HCT116 (cell line): ENCODE data around the gene SLC35F2. TPM values are rescaled to one million over a fixed set of nuclear protein-coding genes. Genes with fewer than 3 reads are reported as not detected.

Experiments
- ATAC-seq: fragments of 200-7000 bp; cut with Tn5 transposase; 2 replicates; pipeline ENCODE4 v1.9.1; 2020; ENCODE audit warnings: mild to moderate bottlenecking, moderate library complexity
- BruUV-seq: library from RNA; stranded (reverse); fragments of 400-500 nt; replicated peaks from 2 replicates; lab custom pipeline; 2021; lab: Mats Ljungman, UMichigan
- CTCF ChIA-PET: fragments of 300-600 bp; sonication (Branson Sonifier 250); formaldehyde crosslinking; loops from one replicate; lab custom pipeline; 2021; ENCODE audit warnings: antibody characterized with exemption; lab: Charles Lee
- POLR2A ChIA-PET: fragments of 300-600, 350-600 bp; sonication (Branson Sonifier 250); formaldehyde crosslinking; loops from one replicate; lab custom pipeline; 2021; ENCODE audit warnings: antibody characterized with exemption; lab: Charles Lee
- RAD21 ChIA-PET, 2 experiments: fragments of 300-600 bp; sonication (Branson Sonifier 250); formaldehyde crosslinking; loops; one replicate each; lab custom pipeline; 2023; ENCODE audit warnings: low total read pairs in 2 of 2; ENCODE audit not compliant: uncharacterized antibody in 2 of 2, unreplicated experiment in 2 of 2, low non-redundant PET in 1 of 2; lab: Charles Lee
- DNase-seq: peaks from one replicate; pipeline ENCODE4 v3.0.0-alpha.2; 2010; ENCODE audit warnings: low read depth, low spot score
- H2AFZ ChIP-seq: fragments of 200-600 bp; shearing (Covaris generic), sonication (generic); 2 replicates; pipeline ENCODE4 v1.6.1; 2017; ENCODE audit warnings: low read depth, mixed run types, mixed read lengths, antibody characterized with exemption, low read length; ENCODE audit not compliant: poor library complexity, severe bottlenecking
- H3K27ac ChIP-seq: 2 replicates; pipeline ENCODE4 v1.5.1; 2012; ENCODE audit warnings: low read depth, low read length
- H3K27me3 ChIP-seq: fragments of 200-600 bp; sonication (generic); 2 replicates; pipeline ENCODE4 v1.6.1; 2016; ENCODE audit warnings: mixed run types, low read length, mixed read lengths; ENCODE audit not compliant: insufficient read depth
- H3K36me3 ChIP-seq, 2 experiments: fragments of 200-500 bp in 1 of 2; fragments of 200-600 bp in 1 of 2; sonication (Bioruptor generic) in 1 of 2; sonication (generic) in 1 of 2; 2 replicates each; pipeline versions ENCODE4 v1.5.1 to v1.6.1; 2014 to 2016; ENCODE audit warnings: low read length in 2 of 2, inconsistent platforms in 1 of 2, mixed read lengths in 1 of 2, mixed run types in 1 of 2; ENCODE audit not compliant: insufficient read depth in 2 of 2, control insufficient read depth in 1 of 2
- H3K4me1 ChIP-seq, 2 experiments: fragments of 200-600 bp in 1 of 2; sonication (generic) in 1 of 2; 2 replicates each; pipeline versions ENCODE4 v1.5.1 to v1.6.1; 2012 to 2017; ENCODE audit warnings: low read length in 2 of 2, inconsistent platforms in 1 of 2, mild to moderate bottlenecking in 1 of 2, mixed read lengths in 1 of 2, mixed run types in 1 of 2, moderate library complexity in 1 of 2; ENCODE audit not compliant: insufficient read depth in 2 of 2, control insufficient read depth in 1 of 2
- H3K4me2 ChIP-seq: fragments of 200-600 bp; sonication (generic); 2 replicates; pipeline ENCODE4 v1.6.1; 2017; ENCODE audit warnings: mixed run types, low read length, mixed read lengths
- H3K4me3 ChIP-seq, 2 experiments: fragments of 200-600 bp in 1 of 2; sonication (generic) in 1 of 2; replicated peaks in 1 of 2; 2 replicates each; pipeline ENCODE4 v1.5.1; 2011 to 2016; ENCODE audit warnings: low read length in 2 of 2, control low read depth in 1 of 2, low read depth in 1 of 2, mild to moderate bottlenecking in 1 of 2, mixed read lengths in 1 of 2, mixed run types in 1 of 2
- H3K79me2 ChIP-seq: fragments of 200-600 bp; sonication (generic); 2 replicates; pipeline ENCODE4 v1.6.1; 2017; ENCODE audit warnings: mild to moderate bottlenecking, mixed run types, low read length, moderate library complexity, mixed read lengths; ENCODE audit not compliant: insufficient read depth
- H3K9ac ChIP-seq: fragments of 200-600 bp; sonication (generic); 2 replicates; pipeline ENCODE4 v1.6.1; 2016; ENCODE audit warnings: low read length, mixed read lengths
- H3K9me2 ChIP-seq: fragments of 200-600 bp; sonication (generic), shearing (Covaris generic); 2 replicates; pipeline ENCODE4 v1.6.1; 2017; ENCODE audit warnings: mixed run types, mild to moderate bottlenecking, moderate library complexity; ENCODE audit not compliant: insufficient read depth
- H3K9me3 ChIP-seq, 2 experiments: fragments of 200-500 bp in 1 of 2; fragments of 200-600 bp in 1 of 2; sonication (Bioruptor generic) in 1 of 2; sonication (generic) in 1 of 2; 2 replicates each; pipeline ENCODE4 v1.6.1; 2014 to 2017; ENCODE audit warnings: low read length in 2 of 2, mixed read lengths in 2 of 2, inconsistent platforms in 1 of 2, low read depth in 1 of 2, mild to moderate bottlenecking in 1 of 2, mixed run types in 1 of 2, moderate library complexity in 1 of 2; ENCODE audit not compliant: control insufficient read depth in 1 of 2, insufficient read depth in 1 of 2
- H4K20me1 ChIP-seq: fragments of 200-600 bp; sonication (generic), shearing (Covaris generic); 2 replicates; pipeline ENCODE4 v1.6.1; 2017; ENCODE audit warnings: mixed run types, mild to moderate bottlenecking, moderate library complexity; ENCODE audit not compliant: insufficient read depth
- ATF3 ChIP-seq: IDR thresholded peaks from 2 replicates; pipeline ENCODE4 v1.6.1; 2012
- CBX3 ChIP-seq: IDR thresholded peaks from 2 replicates; pipeline ENCODE4 v1.6.1; 2012; ENCODE audit warnings: low read depth
- CEBPB ChIP-seq: IDR thresholded peaks from 2 replicates; pipeline ENCODE4 v1.6.1; 2012; ENCODE audit warnings: low read depth
- EZH2 ChIP-seq: fragments of 200-600 bp; sonication (generic); IDR thresholded peaks from 2 replicates; pipeline ENCODE4 v1.6.1; 2017; ENCODE audit warnings: antibody characterized with exemption, mixed run types
- FOSL1 ChIP-seq: IDR thresholded peaks from 2 replicates; pipeline ENCODE4 v1.6.1; 2012; ENCODE audit warnings: low read depth
- JUND ChIP-seq: IDR thresholded peaks from 2 replicates; pipeline ENCODE4 v1.6.1; 2012
- MAX ChIP-seq: IDR thresholded peaks from 2 replicates; pipeline ENCODE4 v1.6.1; 2012
- POLR2A ChIP-seq: IDR thresholded peaks from 2 replicates; pipeline ENCODE4 v1.7.0; 2011; ENCODE audit warnings: borderline replicate concordance; ENCODE audit not compliant: insufficient read depth, insufficient read length; ENCODE audit errors: extremely low read depth
- SP1 ChIP-seq: IDR thresholded peaks from 2 replicates; pipeline ENCODE4 v1.6.1; 2012; ENCODE audit warnings: low read depth
- SRF ChIP-seq: IDR thresholded peaks from 2 replicates; pipeline ENCODE4 v1.6.1; 2012; ENCODE audit warnings: low read depth
- intact Hi-C: fragments of 100-400 bp; cut with micrococcal nuclease; formaldehyde crosslinking; loops from 2 replicates; pipeline ENCODE4 v1.10.0; 2022
- total RNA-seq: library from RNA; stranded (reverse); gene quantifications from one replicate; pipeline ENCODE4 v1.2.1, GENCODE V29; 2021; ENCODE audit not compliant: unreplicated experiment

The SLC35F2 gene
- total RNA-seq, 1 experiment from 2014 or later, result 53.5 TPM

- H3K36me3 ChIP-seq, result no peaks in the 10 kb centered on the region
- TF ChIP-seq MAX, result no peak
- TF ChIP-seq SRF, result peak; percentile 76
- no peak for TF ChIP-seq POLR2A
- peak; percentile 74 for TF ChIP-seq JUND
- peak; percentile 55 for TF ChIP-seq SP1
- peak; percentile 66 for TF ChIP-seq FOSL1
- TF ChIP-seq CEBPB, result peak; percentile 62
- intact Hi-C loops, result no loop called here
- DNase-seq (no peak), ATAC-seq (peak; percentile 44)
- peaks cover 7 to 36% of the 10 kb centered on the region in 2 experiments; a peak in 2 of 4 replicates for H3K4me1 ChIP-seq
- BruUV-seq, result no TSS peak
- no peaks in the 10 kb centered on the region for H3K9me3 ChIP-seq
- no peaks in the 10 kb centered on the region for H3K27me3 ChIP-seq
- peak overlapping the region; percentile 21; the same call in 1 of the 2 replicates for H3K4me2 ChIP-seq
- H2AFZ ChIP-seq, result no peak overlapping the region
- RAD21 ChIA-PET, result no interaction called here
- H3K4me3 ChIP-seq, result no peak overlapping the region
- no peak overlapping the region for H3K27ac ChIP-seq
- no peak overlapping the region for H3K9ac ChIP-seq
- POLR2A ChIA-PET, result no interaction called here
- peaks cover 5% of the 10 kb centered on the region; the same call in 1 of the 2 replicates for H4K20me1 ChIP-seq
- no peaks in the 10 kb centered on the region for H3K9me2 ChIP-seq
- CTCF ChIA-PET, result no interaction called here
- H3K79me2 ChIP-seq, result peaks cover 89% of the 10 kb centered on the region
Observed at GRCh38 chr11:107819361-107820014, 39.1 kb downstream of the SLC35F2 start.

- no peaks in the 10 kb centered on the region for H3K27me3 ChIP-seq
- DNase-seq (no peak), ATAC-seq (no peak)
- H3K4me2 ChIP-seq, result no peak overlapping the region
- no TSS peak for BruUV-seq
- POLR2A ChIA-PET, result no interaction called here
- no peak overlapping the region for H3K9ac ChIP-seq
- no peak overlapping the region for H2AFZ ChIP-seq
- H3K9me2 ChIP-seq, result no peaks in the 10 kb centered on the region
- H3K79me2 ChIP-seq, result peaks cover 82% of the 10 kb centered on the region
- RAD21 ChIA-PET, result no interaction called here
- no peaks in the 10 kb centered on the region for H3K36me3 ChIP-seq
- H3K4me1 ChIP-seq, result peaks cover 7 to 36% of the 10 kb centered on the region in 2 experiments; a peak in 2 of 4 replicates
- intact Hi-C loops, result no loop called here
- TF ChIP-seq ATF3, result no peak
- TF ChIP-seq CBX3, result no peak
- no peak for TF ChIP-seq EZH2
- H4K20me1 ChIP-seq, result no peaks in the 10 kb centered on the region; the same call in 1 of the 2 replicates
- CTCF ChIA-PET, result no interaction called here
- no peak overlapping the region for H3K27ac ChIP-seq
- H3K9me3 ChIP-seq, result no peaks in the 10 kb centered on the region
- no peak overlapping the region for H3K4me3 ChIP-seq
Observed at GRCh38 chr11:107818491-107818890, 40.1 kb downstream of the SLC35F2 start.
